IMR-90 (cell line): ENCODE data around the gene ISM1. TPM values are rescaled to one million over a fixed set of nuclear protein-coding genes. Genes with fewer than 3 reads are reported as not detected.

ENCODE experiments used
- ATAC-seq: fragments of 200-7000 bp; cut with Tn5 transposase; 2 replicates; pipeline ENCODE4 v1.9.1; 2020; ENCODE audit warnings: low read depth, mild to moderate bottlenecking, moderate library complexity
- BruUV-seq: library from RNA; stranded (reverse); fragments of 400-500 nt; replicated peaks from 2 replicates; lab custom pipeline; 2021; lab: Mats Ljungman, UMichigan
- CTCF ChIA-PET: fragments of 300-600 bp; formaldehyde crosslinking; extraction: SDS; loops from one replicate; lab custom pipeline; 2021; ENCODE audit warnings: antibody characterized with exemption; lab: Yijun Ruan, JAX
- POLR2A ChIA-PET: fragments of 300-600 bp; sonication (Branson Sonifier 250); formaldehyde crosslinking; loops from one replicate; lab custom pipeline; 2022; ENCODE audit warnings: antibody characterized with exemption; ENCODE audit not compliant: unreplicated experiment; lab: Charles Lee
- DNase-seq: peaks from one replicate; pipeline ENCODE4 v3.0.0; 2013
- H2AFZ ChIP-seq: replicated peaks from 2 replicates; pipeline ENCODE3; 2013; ENCODE audit warnings: low read length, mild to moderate bottlenecking; ENCODE audit not compliant: poor library complexity
- H2AK5ac ChIP-seq: 2 replicates; pipeline ENCODE4 v1.6.1; 2013; ENCODE audit warnings: low read depth, low read length, inconsistent platforms
- H2AK9ac ChIP-seq: replicated peaks from 2 replicates; pipeline ENCODE3; 2013; ENCODE audit warnings: mild to moderate bottlenecking, low read depth, low read length, moderate library complexity; ENCODE audit not compliant: poor library complexity
- H2BK120ac ChIP-seq: 2 replicates; pipeline ENCODE4 v1.6.1; 2013; ENCODE audit warnings: low read depth, low read length, inconsistent platforms
- H2BK15ac ChIP-seq: 3 replicates; pipeline ENCODE4 v1.6.1; 2013; ENCODE audit warnings: low read depth, low read length, inconsistent platforms
- H2BK20ac ChIP-seq: 2 replicates; pipeline ENCODE4 v1.6.1; 2013; ENCODE audit warnings: low read depth, mild to moderate bottlenecking, inconsistent platforms, low read length, moderate library complexity
- H2BK5ac ChIP-seq: 2 replicates; pipeline ENCODE4 v1.6.1; 2013; ENCODE audit warnings: mild to moderate bottlenecking, low read depth, low read length, inconsistent platforms; ENCODE audit not compliant: poor library complexity, severe bottlenecking
- H3K14ac ChIP-seq: replicated peaks from 2 replicates; pipeline ENCODE4 v1.6.1; 2013; ENCODE audit warnings: low read depth, low read length, inconsistent platforms
- H3K18ac ChIP-seq: 2 replicates; pipeline ENCODE4 v1.6.1; 2013; ENCODE audit warnings: low read depth, low read length, control low read depth
- H3K23ac ChIP-seq: 2 replicates; pipeline ENCODE4 v1.6.1; 2013; ENCODE audit warnings: low read depth, low read length, inconsistent platforms
- H3K27ac ChIP-seq: 2 replicates; pipeline ENCODE4 v1.5.1; 2013; ENCODE audit warnings: mild to moderate bottlenecking, control low read depth, low read length; ENCODE audit not compliant: insufficient read depth
- H3K27me3 ChIP-seq: 2 replicates; pipeline ENCODE4 v1.6.1; 2013; ENCODE audit warnings: low read length; ENCODE audit not compliant: control insufficient read depth, insufficient read depth
- H3K36me3 ChIP-seq: 2 replicates; pipeline ENCODE4 v1.6.1; 2013; ENCODE audit warnings: low read length, mixed read lengths; ENCODE audit not compliant: control insufficient read depth, insufficient read depth
- H3K4ac ChIP-seq: 2 replicates; pipeline ENCODE4 v1.6.1; 2013; ENCODE audit warnings: low read depth, low read length, inconsistent platforms
- H3K4me1 ChIP-seq: 2 replicates; pipeline ENCODE4 v1.6.1; 2013; ENCODE audit warnings: low read length, mixed read lengths; ENCODE audit not compliant: control insufficient read depth, insufficient read depth
- H3K4me2 ChIP-seq: 2 replicates; pipeline ENCODE4 v1.6.1; 2013; ENCODE audit warnings: low read depth, mild to moderate bottlenecking, control low read depth, low read length, moderate library complexity
- H3K4me3 ChIP-seq: 2 replicates; pipeline ENCODE4 v1.5.1; 2013; ENCODE audit warnings: low read depth, mild to moderate bottlenecking, control low read depth, low read length, moderate library complexity; ENCODE audit not compliant: insufficient read depth
- H3K56ac ChIP-seq: 2 replicates; pipeline ENCODE4 v1.6.1; 2013; ENCODE audit warnings: low read length, inconsistent platforms; ENCODE audit not compliant: insufficient read depth; ENCODE audit errors: extremely low read depth
- H3K79me1 ChIP-seq, 2 experiments: 2 replicates each; pipeline ENCODE4 v1.6.1; 2013; ENCODE audit warnings: low read length in 2 of 2, inconsistent platforms in 1 of 2, low read depth in 1 of 2
- H3K9ac ChIP-seq: 2 replicates; pipeline ENCODE4 v1.6.1; 2013; ENCODE audit warnings: low read depth, low read length, control low read depth
- H3K9me1 ChIP-seq: 2 replicates; pipeline ENCODE4 v1.6.1; 2013; ENCODE audit warnings: low read length, inconsistent platforms; ENCODE audit not compliant: insufficient read depth
- H3K9me3 ChIP-seq: 2 replicates; pipeline ENCODE4 v1.6.1; 2013; ENCODE audit warnings: low read length; ENCODE audit not compliant: control insufficient read depth, insufficient read depth
- H4K20me1 ChIP-seq: 2 replicates; pipeline ENCODE4 v1.6.1; 2013; ENCODE audit warnings: low read length, inconsistent platforms; ENCODE audit not compliant: insufficient read depth
- H4K5ac ChIP-seq: 2 replicates; pipeline ENCODE4 v1.6.1; 2013; ENCODE audit warnings: mild to moderate bottlenecking, low read depth, low read length, control low read depth
- H4K8ac ChIP-seq, 2 experiments: 2 replicates each; pipeline ENCODE4 v1.6.1; 2013; ENCODE audit warnings: low read depth in 2 of 2, low read length in 2 of 2, control low read depth in 1 of 2, inconsistent platforms in 1 of 2
- H4K91ac ChIP-seq: 2 replicates; pipeline ENCODE4 v1.6.1; 2013; ENCODE audit warnings: low read depth, low read length, inconsistent platforms; ENCODE audit not compliant: insufficient read depth
- BHLHE40 ChIP-seq: fragments of 150-350 bp; IDR thresholded peaks from 2 replicates; pipeline ENCODE4 v1.6.1; 2016; ENCODE audit warnings: mild to moderate bottlenecking, low read depth, low read length
- CEBPB ChIP-seq: IDR thresholded peaks from 2 replicates; pipeline ENCODE4 v1.6.1; 2012; ENCODE audit warnings: low read depth, low read length, improper control_type of control experiment
- CHD1 ChIP-seq: IDR thresholded peaks from 2 replicates; pipeline ENCODE4 v1.6.1; 2012; ENCODE audit warnings: low read depth, low read length, improper control_type of control experiment
- ELK1 ChIP-seq: fragments of 150-350 bp; IDR thresholded peaks from 2 replicates; pipeline ENCODE4 v1.6.1; 2016; ENCODE audit warnings: low read depth, mild to moderate bottlenecking, low read length, moderate library complexity, borderline replicate concordance
- FOS ChIP-seq: fragments of 150-350 bp; IDR thresholded peaks from 2 replicates; pipeline ENCODE4 v1.6.1; 2016; ENCODE audit warnings: low read depth, low read length
- MAFK ChIP-seq: IDR thresholded peaks from 2 replicates; pipeline ENCODE4 v1.6.1; 2012; ENCODE audit warnings: low read depth, low read length, improper control_type of control experiment
- MAZ ChIP-seq: IDR thresholded peaks from 2 replicates; pipeline ENCODE4 v1.6.1; 2012; ENCODE audit warnings: low read depth, mild to moderate bottlenecking, low read length, improper control_type of control experiment, moderate library complexity, borderline replicate concordance
- MXI1 ChIP-seq: IDR thresholded peaks from 2 replicates; pipeline ENCODE4 v1.6.1; 2012; ENCODE audit warnings: low read depth, mild to moderate bottlenecking, low read length, moderate library complexity, borderline replicate concordance
- NFE2L2 ChIP-seq: fragments of 150-350 bp; IDR thresholded peaks from 2 replicates; pipeline ENCODE4 v1.6.1; 2016; ENCODE audit warnings: low read depth, mild to moderate bottlenecking, low read length
- POLR2A ChIP-seq: IDR thresholded peaks from 2 replicates; pipeline ENCODE4 v1.6.1; 2012; ENCODE audit warnings: mild to moderate bottlenecking, low read depth, low read length
- RAD21 ChIP-seq: IDR thresholded peaks from 2 replicates; pipeline ENCODE4 v1.6.1; 2012; ENCODE audit warnings: low read length, improper control_type of control experiment
- RCOR1 ChIP-seq: IDR thresholded peaks from 2 replicates; pipeline ENCODE4 v1.6.1; 2012; ENCODE audit warnings: mild to moderate bottlenecking, low read length, improper control_type of control experiment; ENCODE audit not compliant: insufficient replicate concordance
- RFX5 ChIP-seq: IDR thresholded peaks from 2 replicates; pipeline ENCODE4 v1.8.0; 2012; ENCODE audit warnings: low read depth, mild to moderate bottlenecking, low read length, moderate library complexity
- SMC3 ChIP-seq: fragments of 150-350 bp; IDR thresholded peaks from 2 replicates; pipeline ENCODE4 v1.6.1; 2016; ENCODE audit warnings: low read depth, mild to moderate bottlenecking, antibody characterized with exemption, low read length, moderate library complexity
- WGBS, 2 experiments: methylation state at CpG; one replicate each; pipeline versions ENCODE4 v1.1.5 to v1.1.7; 2013; ENCODE audit warnings: missing lambda C conversion rate in 2 of 2; ENCODE audit not compliant: insufficient read length in 1 of 2; ENCODE audit errors: extremely low coverage in 2 of 2; 5-methylcytosine and 5-hydroxymethylcytosine counted together
- dilution Hi-C: fragments of 300-500 bp; cut with HindIII; formaldehyde crosslinking; loops from one replicate; pipeline ENCODE4 v1.14.3; 2018; ENCODE audit warnings: low sequenced_read_pairs; ENCODE audit not compliant: unreplicated experiment
- in situ Hi-C: fragments of 300-500 bp; cut with MboI; formaldehyde crosslinking; loops from 3 replicates; pipeline ENCODE4 v1.14.3; 2019; ENCODE audit warnings: low sequenced_read_pairs, inconsistent platforms, mixed read lengths
- intact Hi-C: fragments of 100-400 bp; cut with micrococcal nuclease; formaldehyde crosslinking; loops from 2 replicates; pipeline ENCODE4 v1.10.0; 2022
- polyA plus RNA-seq, 3 experiments: library from polyadenylated mRNA; depleted of rRNA; stranded (reverse); fragments of >200 nt; gene quantifications; 2 replicates each; pipeline ENCODE4 v1.2.3, GENCODE V29; 2012; ENCODE audit warnings: low replicate concordance in 1 of 3
- total RNA-seq: library from RNA; depleted of rRNA; stranded (reverse); fragments of >200 nt; gene quantifications from 2 replicates; pipeline ENCODE4 v1.2.3, GENCODE V29; 2012
- TF ChIP-seq, protein P1 (sequence below): conservative IDR thresholded peaks from 2 replicates; pipeline ENCODE4 v1.5.1; 2012; ENCODE audit warnings: mild to moderate bottlenecking, low read depth, low read length, improper control_type of control experiment
- TF ChIP-seq, protein P2 (sequence below): fragments of 150-350 bp; IDR thresholded peaks from 2 replicates; pipeline ENCODE4 v1.6.1; 2017; ENCODE audit warnings: mild to moderate bottlenecking, antibody characterized with exemption, low read length, low read depth

ISM1 gene
- total and polyA plus RNA-seq, 2 of the 4 experiments (the other 2 are of a cell fraction) = not detected

- CTCF ChIA-PET = no interaction called here
- intact Hi-C loops = no loop called here
- no TSS peak for BruUV-seq
Observed at GRCh38 chr20:13333793-13334192, 112.7 kb downstream of the ISM1 start.

More at GRCh38 chr20:13333793-13334192, 112.7 kb downstream of the ISM1 start:
- no peak overlapping the region for H3K27ac ChIP-seq
- no peak overlapping the region for H3K18ac ChIP-seq
- no peak overlapping the region for H2AFZ ChIP-seq
- H4K8ac ChIP-seq = no peak overlapping the region
- H4K5ac ChIP-seq = no peak overlapping the region
- H3K79me1 ChIP-seq = no peaks in the 10 kb centered on the region
- no peaks in the 10 kb centered on the region; the same call in 1 of the 2 replicates for H3K27me3 ChIP-seq
- H3K4me1 ChIP-seq = peaks cover 2% of the 10 kb centered on the region; the same call in 1 of the 2 replicates
- no peak overlapping the region for H3K4me3 ChIP-seq
- no peak overlapping the region for H3K4me2 ChIP-seq
- H3K9me1 ChIP-seq = no peaks in the 10 kb centered on the region
- no peaks in the 10 kb centered on the region for H4K20me1 ChIP-seq
- H4K91ac ChIP-seq = no peak overlapping the region
- no peak overlapping the region for H3K56ac ChIP-seq
- DNase-seq (peak; percentile 4), ATAC-seq (peak; percentile 66)
- H2AK9ac ChIP-seq = no peak overlapping the region
- H2AK5ac ChIP-seq = no peak overlapping the region
- POLR2A ChIA-PET = no interaction called here
- H2BK20ac ChIP-seq = no peak overlapping the region
- no peak overlapping the region for H2BK5ac ChIP-seq
- no peak overlapping the region for H2BK15ac ChIP-seq
- no peaks in the 10 kb centered on the region for H3K9me3 ChIP-seq
- no CpG with 5 or more reads among the region's 3 CpGs for WGBS, 2 experiments
- H3K9ac ChIP-seq = no peak overlapping the region
- TF ChIP-seq POLR2A (no peak), MXI1 (no peak), CEBPB (no peak), RCOR1 (no peak), FOS (no peak), RFX5 (no peak), BHLHE40 (no peak), RAD21 (no peak), MAZ (no peak), SMC3 (no peak), CHD1 (no peak), ELK1 (no peak), MAFK (no peak), NFE2L2 (no peak)
- TF ChIP-seq, protein P1, sequence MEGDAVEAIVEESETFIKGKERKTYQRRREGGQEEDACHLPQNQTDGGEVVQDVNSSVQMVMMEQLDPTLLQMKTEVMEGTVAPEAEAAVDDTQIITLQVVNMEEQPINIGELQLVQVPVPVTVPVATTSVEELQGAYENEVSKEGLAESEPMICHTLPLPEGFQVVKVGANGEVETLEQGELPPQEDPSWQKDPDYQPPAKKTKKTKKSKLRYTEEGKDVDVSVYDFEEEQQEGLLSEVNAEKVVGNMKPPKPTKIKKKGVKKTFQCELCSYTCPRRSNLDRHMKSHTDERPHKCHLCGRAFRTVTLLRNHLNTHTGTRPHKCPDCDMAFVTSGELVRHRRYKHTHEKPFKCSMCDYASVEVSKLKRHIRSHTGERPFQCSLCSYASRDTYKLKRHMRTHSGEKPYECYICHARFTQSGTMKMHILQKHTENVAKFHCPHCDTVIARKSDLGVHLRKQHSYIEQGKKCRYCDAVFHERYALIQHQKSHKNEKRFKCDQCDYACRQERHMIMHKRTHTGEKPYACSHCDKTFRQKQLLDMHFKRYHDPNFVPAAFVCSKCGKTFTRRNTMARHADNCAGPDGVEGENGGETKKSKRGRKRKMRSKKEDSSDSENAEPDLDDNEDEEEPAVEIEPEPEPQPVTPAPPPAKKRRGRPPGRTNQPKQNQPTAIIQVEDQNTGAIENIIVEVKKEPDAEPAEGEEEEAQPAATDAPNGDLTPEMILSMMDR = no peak
- TF ChIP-seq, protein P2, sequence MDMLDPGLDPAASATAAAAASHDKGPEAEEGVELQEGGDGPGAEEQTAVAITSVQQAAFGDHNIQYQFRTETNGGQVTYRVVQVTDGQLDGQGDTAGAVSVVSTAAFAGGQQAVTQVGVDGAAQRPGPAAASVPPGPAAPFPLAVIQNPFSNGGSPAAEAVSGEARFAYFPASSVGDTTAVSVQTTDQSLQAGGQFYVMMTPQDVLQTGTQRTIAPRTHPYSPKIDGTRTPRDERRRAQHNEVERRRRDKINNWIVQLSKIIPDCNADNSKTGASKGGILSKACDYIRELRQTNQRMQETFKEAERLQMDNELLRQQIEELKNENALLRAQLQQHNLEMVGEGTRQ = no peak
- no peaks in the 10 kb centered on the region for H3K36me3 ChIP-seq
- H3K14ac ChIP-seq = no peak overlapping the region
- H2BK120ac ChIP-seq = no peak overlapping the region
- H3K23ac ChIP-seq = no peak overlapping the region
- no peak overlapping the region for H3K4ac ChIP-seq
- in situ Hi-C loops (no loop called here), dilution Hi-C loops (no loop called here)
